A673 (cell line): Measurements from ENCODE around the gene FOXN3.

Source experiments
- EZH2 ChIP-seq: fragments of 200-600 bp; sonication (generic); IDR thresholded peaks from 2 replicates; pipeline ENCODE4 v1.6.1; 2017; ENCODE audit warnings: borderline replicate concordance, low read depth, mild to moderate bottlenecking, mixed read lengths, antibody characterized with exemption, low read length; ENCODE audit not compliant: poor library complexity, severe bottlenecking
- TF ChIP-seq, protein P1 (sequence below): fragments of 300-800, 200-600 bp; sonication (generic); conservative IDR thresholded peaks from 2 replicates; pipeline ENCODE4 v1.5.1; 2017; ENCODE audit warnings: low read depth, mild to moderate bottlenecking, antibody characterized with exemption, low read length, moderate library complexity, mixed read lengths

DNA sequence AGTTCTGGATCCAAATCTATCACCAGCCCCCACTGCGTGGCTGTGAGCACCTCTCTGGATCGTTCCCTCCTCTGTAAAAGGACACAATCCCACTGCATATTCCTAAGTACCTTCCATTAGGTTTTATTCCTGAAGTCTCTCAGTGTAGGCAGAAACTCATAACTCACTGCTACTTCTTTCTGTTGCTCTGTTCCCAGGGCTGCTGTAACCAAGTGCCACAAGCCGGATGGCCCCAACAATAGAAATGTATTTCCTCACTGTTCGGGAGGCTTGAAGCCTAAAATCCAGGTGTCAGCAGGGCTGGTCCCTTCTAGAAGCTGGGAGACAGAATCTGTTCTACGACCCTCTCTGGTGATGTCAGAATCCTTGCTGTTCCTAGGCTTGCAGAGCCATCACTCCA is 24.9 kb downstream of the FOXN3 start:
- TF ChIP-seq, protein P1, sequence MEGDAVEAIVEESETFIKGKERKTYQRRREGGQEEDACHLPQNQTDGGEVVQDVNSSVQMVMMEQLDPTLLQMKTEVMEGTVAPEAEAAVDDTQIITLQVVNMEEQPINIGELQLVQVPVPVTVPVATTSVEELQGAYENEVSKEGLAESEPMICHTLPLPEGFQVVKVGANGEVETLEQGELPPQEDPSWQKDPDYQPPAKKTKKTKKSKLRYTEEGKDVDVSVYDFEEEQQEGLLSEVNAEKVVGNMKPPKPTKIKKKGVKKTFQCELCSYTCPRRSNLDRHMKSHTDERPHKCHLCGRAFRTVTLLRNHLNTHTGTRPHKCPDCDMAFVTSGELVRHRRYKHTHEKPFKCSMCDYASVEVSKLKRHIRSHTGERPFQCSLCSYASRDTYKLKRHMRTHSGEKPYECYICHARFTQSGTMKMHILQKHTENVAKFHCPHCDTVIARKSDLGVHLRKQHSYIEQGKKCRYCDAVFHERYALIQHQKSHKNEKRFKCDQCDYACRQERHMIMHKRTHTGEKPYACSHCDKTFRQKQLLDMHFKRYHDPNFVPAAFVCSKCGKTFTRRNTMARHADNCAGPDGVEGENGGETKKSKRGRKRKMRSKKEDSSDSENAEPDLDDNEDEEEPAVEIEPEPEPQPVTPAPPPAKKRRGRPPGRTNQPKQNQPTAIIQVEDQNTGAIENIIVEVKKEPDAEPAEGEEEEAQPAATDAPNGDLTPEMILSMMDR = no peak
- no peak for TF ChIP-seq EZH2
